HG03342 (cell line): ENCODE data around the gene HPD.
"Not testable (repeated sequence)": the region's sequence is repeated elsewhere in the genome, so short reads cannot be mapped to it uniquely, and the experiment has no call there.

Source experiments
- ATAC-seq: cut with Tn5 transposase; IDR thresholded peaks from one replicate; pipeline ENCODE4 v1.9.1; 2021; ENCODE audit warnings: mild to moderate bottlenecking, moderate library complexity; ENCODE audit not compliant: unreplicated experiment

HPD gene

GRCh38 chr12:121800694-121801594 is 57.7 kb downstream of the HPD start:
- ATAC-seq, result no peak

GRCh38 chr12:121799842-121800693 is 58.6 kb downstream of the HPD start:
- ATAC-seq, result peak; percentile 25

GRCh38 chr12:121799156-121799841 is 59.4 kb downstream of the HPD start:
- no peak for ATAC-seq

- no peak for ATAC-seq
These were observed 59.9 kb downstream of the HPD start for GRCh38 chr12:121798787-121799155.

- no peak for ATAC-seq
These were observed 60.5 kb downstream of the HPD start for GRCh38 chr12:121797937-121798786.

GRCh38 chr12:121796855-121797751 is 61.6 kb downstream of the HPD start:
- ATAC-seq, result no peak

- ATAC-seq, result no peak
These were observed 63.4 kb downstream of the HPD start for GRCh38 chr12:121795034-121795968.

- no peak for ATAC-seq
These were observed 64.1 kb downstream of the HPD start for GRCh38 chr12:121794534-121795033.

GRCh38 chr12:121793838-121794533 is 64.7 kb downstream of the HPD start:
- peak; percentile 51 for ATAC-seq

- peak; percentile 13 for ATAC-seq
These were observed 65.2 kb downstream of the HPD start, which contains the start of gene RHOF for GRCh38 chr12:121793440-121793837. Gene RHOF (minus strand): TSS chr12:121793688. CDS start chr12:121793633, 55 bp downstream.

- ATAC-seq, result no peak
These were observed 65.8 kb downstream of the HPD start for GRCh38 chr12:121792607-121793439.

GRCh38 chr12:121791671-121792551 is 66.7 kb downstream of the HPD start:
- no peak for ATAC-seq

GRCh38 chr12:121790785-121791184 is 67.9 kb downstream of the HPD start:
- ATAC-seq, result not testable (repeated sequence)

- ATAC-seq, result peak; percentile 44
These were observed 68.6 kb downstream of the HPD start for GRCh38 chr12:121789800-121790728.
